Measurements from ENCODE around the gene MSH3.
"Not testable (repeated sequence)": the region's sequence is repeated elsewhere in the genome, so short reads cannot be mapped to it uniquely, and the experiment has no call there.

Gene MSH3

DNA sequence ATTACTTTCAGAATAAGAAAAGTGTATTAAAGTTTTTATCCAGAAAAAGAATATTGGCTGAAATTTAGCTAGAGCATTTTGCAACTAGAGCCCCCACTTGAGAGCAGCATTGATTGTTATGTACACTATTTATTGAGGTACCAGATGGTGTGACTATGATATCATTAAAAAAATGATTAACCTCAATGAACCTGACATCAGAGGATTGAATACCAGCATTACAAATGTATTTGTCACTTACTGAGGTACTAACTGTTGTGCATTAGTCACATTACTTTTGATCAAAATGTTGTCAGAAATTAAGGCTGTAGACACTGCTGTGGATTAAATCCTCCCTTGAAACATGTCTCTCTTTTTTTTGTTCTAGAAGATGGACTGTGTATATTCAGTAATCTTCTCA, 128.2 kb downstream of the MSH3 start:
- TF ChIP-seq ZNF565 (CRISPR knock-in tag; conservative IDR thresholded peaks at IDR 0.05; ENCODE audit: low read depth) (no peak), POU6F1 (CRISPR knock-in tag; IDR thresholded peaks at IDR 0.05; ENCODE audit: borderline replicate concordance, low read depth) (no peak), ARNTL (CRISPR knock-in tag; IDR thresholded peaks at IDR 0.05; ENCODE audit: borderline replicate concordance, low read depth) (no peak), TCF4 (CRISPR knock-in tag; IDR thresholded peaks at IDR 0.05; ENCODE audit: borderline replicate concordance) (no peak), GLIS3 (CRISPR knock-in tag; IDR thresholded peaks at IDR 0.05) (no peak), BACH2 (CRISPR knock-in tag; IDR thresholded peaks at IDR 0.05; ENCODE audit: borderline replicate concordance) (no peak), SNAI2 (CRISPR knock-in tag; IDR thresholded peaks at IDR 0.05) (no peak), ZNF70 (CRISPR knock-in tag; IDR thresholded peaks at IDR 0.05) (no peak), ISL1 (CRISPR knock-in tag; IDR thresholded peaks at IDR 0.05) (no peak), PPARA (CRISPR knock-in tag; IDR thresholded peaks at IDR 0.05; ENCODE audit: borderline replicate concordance) (no peak), ZC3H10 (CRISPR knock-in tag; IDR thresholded peaks at IDR 0.05) (no peak), ZFP30 (CRISPR knock-in tag; IDR thresholded peaks at IDR 0.05) (no peak), OSR1 (CRISPR knock-in tag; IDR thresholded peaks at IDR 0.05) (no peak), ZFP3 (CRISPR knock-in tag; IDR thresholded peaks at IDR 0.05) (no peak), RARB (CRISPR knock-in tag; IDR thresholded peaks at IDR 0.05) (no peak), CSDC2 (CRISPR knock-in tag; IDR thresholded peaks at IDR 0.05) (no peak), TSHZ2 (CRISPR knock-in tag; IDR thresholded peaks at IDR 0.05) (no peak)
- TF ChIP-seq, protein P1, sequence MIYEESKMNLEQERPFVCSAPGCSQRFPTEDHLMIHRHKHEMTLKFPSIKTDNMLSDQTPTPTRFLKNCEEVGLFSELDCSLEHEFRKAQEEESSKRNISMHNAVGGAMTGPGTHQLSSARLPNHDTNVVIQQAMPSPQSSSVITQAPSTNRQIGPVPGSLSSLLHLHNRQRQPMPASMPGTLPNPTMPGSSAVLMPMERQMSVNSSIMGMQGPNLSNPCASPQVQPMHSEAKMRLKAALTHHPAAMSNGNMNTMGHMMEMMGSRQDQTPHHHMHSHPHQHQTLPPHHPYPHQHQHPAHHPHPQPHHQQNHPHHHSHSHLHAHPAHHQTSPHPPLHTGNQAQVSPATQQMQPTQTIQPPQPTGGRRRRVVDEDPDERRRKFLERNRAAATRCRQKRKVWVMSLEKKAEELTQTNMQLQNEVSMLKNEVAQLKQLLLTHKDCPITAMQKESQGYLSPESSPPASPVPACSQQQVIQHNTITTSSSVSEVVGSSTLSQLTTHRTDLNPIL (CRISPR knock-in tag; IDR thresholded peaks at IDR 0.05; ENCODE audit: low read depth), result no peak
- TF ChIP-seq, protein P2, sequence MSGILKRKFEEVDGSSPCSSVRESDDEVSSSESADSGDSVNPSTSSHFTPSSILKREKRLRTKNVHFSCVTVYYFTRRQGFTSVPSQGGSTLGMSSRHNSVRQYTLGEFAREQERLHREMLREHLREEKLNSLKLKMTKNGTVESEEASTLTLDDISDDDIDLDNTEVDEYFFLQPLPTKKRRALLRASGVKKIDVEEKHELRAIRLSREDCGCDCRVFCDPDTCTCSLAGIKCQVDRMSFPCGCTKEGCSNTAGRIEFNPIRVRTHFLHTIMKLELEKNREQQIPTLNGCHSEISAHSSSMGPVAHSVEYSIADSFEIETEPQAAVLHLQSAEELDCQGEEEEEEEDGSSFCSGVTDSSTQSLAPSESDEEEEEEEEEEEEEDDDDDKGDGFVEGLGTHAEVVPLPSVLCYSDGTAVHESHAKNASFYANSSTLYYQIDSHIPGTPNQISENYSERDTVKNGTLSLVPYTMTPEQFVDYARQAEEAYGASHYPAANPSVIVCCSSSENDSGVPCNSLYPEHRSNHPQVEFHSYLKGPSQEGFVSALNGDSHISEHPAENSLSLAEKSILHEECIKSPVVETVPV (CRISPR knock-in tag; IDR thresholded peaks at IDR 0.05), result no peak
- no peak for ATAC-seq

DNA sequence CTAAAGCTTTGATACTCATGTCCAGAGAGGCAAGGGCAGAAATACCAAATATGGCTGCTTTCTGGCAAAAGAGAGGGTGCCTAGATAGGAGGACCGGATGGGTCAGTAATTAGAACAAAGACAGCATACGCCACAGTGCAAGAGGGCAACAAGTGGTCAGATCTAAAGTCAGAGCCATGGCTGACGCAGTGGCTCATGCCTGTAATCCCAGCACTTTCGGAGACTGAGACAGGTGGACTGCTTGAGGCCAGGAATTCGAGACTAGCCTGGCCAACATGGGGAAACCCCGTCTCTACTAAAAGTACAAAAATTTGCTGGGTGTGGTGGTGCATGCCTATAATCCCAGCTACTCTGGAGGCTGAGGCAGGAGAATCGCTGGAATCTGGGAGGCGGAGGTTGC, 129.3 kb downstream of the MSH3 start:
- not testable (repeated sequence) for ATAC-seq

DNA sequence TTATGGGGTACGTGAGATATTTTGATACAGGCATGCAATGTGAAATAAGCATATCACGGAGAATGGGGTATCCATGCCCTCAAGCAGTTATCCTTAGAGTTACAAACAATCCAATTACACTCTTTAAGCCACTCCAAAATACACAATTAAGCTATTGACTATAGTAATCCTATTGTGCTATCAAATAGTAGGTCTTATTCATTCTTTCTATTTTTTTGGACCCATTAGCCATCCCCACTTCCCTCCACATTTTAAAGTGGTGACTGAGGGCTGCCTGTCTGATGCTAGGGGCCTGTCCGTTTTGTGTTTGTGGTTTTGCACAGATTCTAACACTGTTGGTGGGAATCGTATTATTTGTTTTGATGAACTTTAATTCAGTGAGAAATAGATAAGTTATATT, 130.0 kb downstream of the MSH3 start:
- ATAC-seq, result no peak
- TF ChIP-seq CSDC2 (CRISPR knock-in tag; IDR thresholded peaks at IDR 0.05), result no peak

- not testable (repeated sequence) for ATAC-seq
Observed at GRCh38 chr5:80789319-80790016, 135.0 kb downstream of the MSH3 start.

GRCh38 chr5:80790698-80791097, 136.2 kb downstream of the MSH3 start:
- no peak for ATAC-seq
- TF ChIP-seq BACH2 (CRISPR knock-in tag; IDR thresholded peaks at IDR 0.05; ENCODE audit: borderline replicate concordance), result no peak
- TF ChIP-seq ZNF565 (CRISPR knock-in tag; conservative IDR thresholded peaks at IDR 0.05; ENCODE audit: low read depth), result no peak
- TF ChIP-seq OSR1 (CRISPR knock-in tag; IDR thresholded peaks at IDR 0.05), result no peak
- no peak for TF ChIP-seq PPARA (CRISPR knock-in tag; IDR thresholded peaks at IDR 0.05; ENCODE audit: borderline replicate concordance)
- TF ChIP-seq, protein P2 (CRISPR knock-in tag; IDR thresholded peaks at IDR 0.05), result no peak
- no peak for TF ChIP-seq ZFP3 (CRISPR knock-in tag; IDR thresholded peaks at IDR 0.05)
- no peak for TF ChIP-seq TCF4 (CRISPR knock-in tag; IDR thresholded peaks at IDR 0.05; ENCODE audit: borderline replicate concordance)
- no peak for TF ChIP-seq ZNF8 (CRISPR knock-in tag; IDR thresholded peaks at IDR 0.05)
- no peak for TF ChIP-seq ZC3H10 (CRISPR knock-in tag; IDR thresholded peaks at IDR 0.05)
- no peak for TF ChIP-seq ARNTL (CRISPR knock-in tag; IDR thresholded peaks at IDR 0.05; ENCODE audit: borderline replicate concordance, low read depth)
- no peak for TF ChIP-seq TSHZ2 (CRISPR knock-in tag; IDR thresholded peaks at IDR 0.05)
- no peak for TF ChIP-seq ZFP30 (CRISPR knock-in tag; IDR thresholded peaks at IDR 0.05)
- TF ChIP-seq ISL1 (CRISPR knock-in tag; IDR thresholded peaks at IDR 0.05), result no peak
- no peak for TF ChIP-seq GLIS3 (CRISPR knock-in tag; IDR thresholded peaks at IDR 0.05)

Measured in SK-N-SH treated with all-trans-retinoic acid at 6 μM for 48 hours (cell line).